ENCODE measurements around the gene FUCA1. TPM values are rescaled to one million over a fixed set of nuclear protein-coding genes. Genes with fewer than 3 reads are reported as not detected.
A peak's percentile ranks its signal among the peaks of the same experiment; 100 is the strongest.
"Not testable (repeated sequence)": the region's sequence is repeated elsewhere in the genome, so short reads cannot be mapped to it uniquely, and the experiment has no call there.

Gene FUCA1
- total RNA-seq, 1 experiment from 2014 or later = 39.2 TPM

- DNase-seq (ENCODE audit: low spot score) = peak; percentile 41
Measured at GRCh38 chr1:23838401-23838866, 29.7 kb downstream of the FUCA1 start.

- DNase-seq (ENCODE audit: low spot score) = no peak
Measured at GRCh38 chr1:23837908-23838307, 30.2 kb downstream of the FUCA1 start.

DNA sequence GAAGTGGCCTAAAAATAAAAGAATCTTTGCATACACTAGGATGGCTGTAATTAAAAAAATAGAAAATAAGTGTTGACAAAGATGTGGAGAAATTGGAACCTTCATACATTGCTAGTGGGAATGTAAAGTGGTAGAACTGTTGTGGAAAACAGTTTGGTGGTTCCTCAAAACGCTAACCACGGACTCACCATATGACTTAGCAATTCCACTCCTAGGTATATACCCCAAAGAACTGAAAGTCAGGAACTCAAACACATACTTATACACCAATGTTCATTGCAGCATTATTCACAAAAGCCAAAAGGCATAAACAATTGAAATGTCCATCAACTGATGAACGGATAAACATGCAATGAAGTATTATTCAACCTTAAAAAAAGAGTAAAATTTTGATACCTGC is 32.1 kb downstream of the FUCA1 start:
- no peak for DNase-seq (ENCODE audit: low spot score)

- DNase-seq (ENCODE audit: low spot score) = not testable (repeated sequence)
Measured at GRCh38 chr1:23834156-23834555, 33.9 kb downstream of the FUCA1 start.

DNA sequence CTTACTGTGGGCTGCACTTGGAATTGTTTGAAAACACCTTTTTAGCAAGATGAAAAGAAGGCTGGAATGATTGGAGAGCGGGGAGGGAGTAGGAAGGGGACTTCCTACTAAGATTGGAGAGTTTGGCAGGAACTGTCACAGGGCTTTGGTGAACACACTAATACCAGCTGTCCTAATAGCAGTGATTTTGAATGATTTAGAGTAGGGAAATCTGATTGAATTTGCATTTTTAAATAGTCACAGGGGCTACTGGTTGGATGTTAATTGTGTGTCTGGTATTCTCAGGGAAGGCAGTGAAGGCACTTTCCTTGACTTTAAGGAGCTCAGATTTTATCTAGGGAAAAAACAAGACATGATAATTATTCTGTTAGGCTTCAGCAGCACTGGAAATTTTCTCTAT is 40.4 kb downstream of the FUCA1 start:
- no peak for DNase-seq (ENCODE audit: low spot score)

- not testable (repeated sequence) for DNase-seq (ENCODE audit: low spot score)
Measured at GRCh38 chr1:23826590-23826989, 41.5 kb downstream of the FUCA1 start.

- DNase-seq (ENCODE audit: low spot score) = no peak
Measured at GRCh38 chr1:23825762-23826522, 42.1 kb downstream of the FUCA1 start.

GRCh38 chr1:23825076-23825761 is 42.9 kb downstream of the FUCA1 start, which contains the start of gene HMGCL:
Gene HMGCL (minus strand): TSS chr1:23825429. CDS start chr1:23825415, 14 bp downstream.
- peak; percentile 86 for DNase-seq (ENCODE audit: low spot score)

DNA sequence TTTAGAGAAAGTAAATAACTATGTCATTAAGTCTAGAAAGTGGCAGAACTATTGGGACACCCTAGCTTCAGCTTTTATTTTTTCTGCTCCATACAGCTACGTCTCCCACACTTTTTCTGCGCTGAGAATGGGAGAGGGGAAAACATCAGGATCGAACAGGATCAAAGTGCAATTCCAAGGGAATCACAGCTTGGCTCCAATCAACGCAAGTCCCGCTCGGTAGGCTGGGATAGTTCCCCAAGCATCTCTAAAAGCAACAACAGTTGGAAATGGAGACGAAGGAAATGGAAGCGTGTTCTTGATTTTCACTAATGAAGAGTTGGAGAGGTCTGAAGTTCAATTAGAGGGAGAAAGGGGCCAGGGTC is 43.4 kb downstream of the FUCA1 start:
- no peak for DNase-seq (ENCODE audit: low spot score)

DNA sequence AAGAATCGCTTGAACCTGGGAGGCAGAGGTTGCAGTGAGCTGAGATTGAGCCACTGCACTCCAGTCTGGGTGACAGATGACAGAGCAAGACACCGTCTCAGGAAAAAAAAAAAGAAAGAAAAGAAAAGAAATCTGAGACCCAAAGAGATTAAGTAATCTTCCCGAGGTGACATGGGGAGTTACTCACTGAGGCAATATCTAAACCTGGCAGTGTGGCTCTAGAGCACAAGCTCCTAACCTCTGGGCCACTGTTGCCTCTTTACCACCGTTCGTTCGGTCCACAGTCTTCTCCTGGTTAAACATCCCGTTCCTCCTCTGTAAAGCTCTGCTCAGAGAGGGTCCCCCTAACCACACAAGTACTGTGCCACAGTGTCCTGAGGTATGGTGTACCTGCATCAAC is 44.3 kb downstream of the FUCA1 start:
- no peak for DNase-seq (ENCODE audit: low spot score)

GRCh38 chr1:23817633-23818032 is 50.5 kb downstream of the FUCA1 start:
- no peak for DNase-seq (ENCODE audit: low spot score)

GRCh38 chr1:23816906-23817305 is 51.2 kb downstream of the FUCA1 start:
- no peak for DNase-seq (ENCODE audit: low spot score)

DNA sequence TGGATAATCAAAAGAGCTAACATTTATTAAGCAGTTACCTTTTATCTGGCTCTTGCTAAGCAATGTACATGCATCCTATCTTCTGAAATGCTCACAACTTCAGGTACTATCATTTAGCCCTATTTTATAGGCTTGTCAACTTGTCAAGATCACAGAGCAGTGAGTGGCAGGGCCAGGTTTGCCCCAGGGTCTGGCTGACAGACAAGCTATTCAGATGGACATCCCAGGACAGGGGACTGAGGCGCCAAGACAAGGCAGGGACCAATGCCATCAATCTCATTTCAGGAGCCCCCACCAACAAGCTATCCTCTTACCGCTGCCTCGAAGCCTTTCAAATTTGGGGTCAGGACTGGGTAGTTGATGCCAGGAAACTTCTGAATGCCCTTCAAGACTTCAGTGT is 51.7 kb downstream of the FUCA1 start:
- DNase-seq (ENCODE audit: low spot score) = no peak

DNA sequence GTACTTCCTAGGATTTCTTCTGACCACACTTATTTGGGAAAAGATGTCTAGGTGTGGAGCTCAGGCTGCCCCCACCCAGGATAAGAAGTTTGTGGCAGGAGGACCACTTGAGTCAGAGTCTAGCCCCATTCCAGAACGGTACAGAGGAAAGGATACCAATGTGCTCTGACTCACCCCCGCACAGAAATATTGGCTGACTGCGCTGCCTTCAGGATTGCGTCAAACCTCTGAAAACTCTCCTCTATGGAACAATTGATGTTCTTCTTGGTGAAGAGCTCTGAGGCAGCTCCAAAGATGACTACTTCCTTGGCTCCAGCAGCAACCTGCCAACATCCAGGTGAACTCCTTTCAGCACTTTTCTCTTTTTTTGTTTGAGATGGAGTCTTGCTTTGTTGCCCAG is 54.1 kb downstream of the FUCA1 start:
- DNase-seq (ENCODE audit: low spot score) = no peak

- DNase-seq (ENCODE audit: low spot score) = peak; percentile 58
Measured at GRCh38 chr1:23810818-23811540, 57.1 kb downstream of the FUCA1 start.

DNA sequence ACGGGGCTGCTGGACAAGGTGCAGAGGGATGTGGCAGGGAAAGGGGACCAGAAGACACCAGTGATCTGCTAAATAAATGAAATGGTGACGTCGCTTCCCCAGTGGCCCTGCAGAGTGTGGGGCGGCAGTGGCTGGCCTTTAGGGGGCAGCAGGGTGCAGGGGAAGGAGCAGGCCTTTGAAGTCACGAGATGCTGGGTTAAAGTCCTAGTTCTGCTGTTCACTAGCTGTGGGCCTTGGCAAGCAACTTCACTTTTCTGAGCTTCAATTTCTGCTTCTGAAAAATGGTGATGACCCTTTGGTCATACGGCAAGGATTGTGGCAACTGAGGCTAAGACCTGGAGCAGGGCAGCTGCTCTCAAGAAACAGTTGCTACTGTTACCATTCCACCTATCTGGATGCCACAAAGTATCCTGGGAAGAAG is 58.3 kb downstream of the FUCA1 start:
- DNase-seq (ENCODE audit: low spot score) = peak; percentile 70

- peak; percentile 36 for DNase-seq (ENCODE audit: low spot score)
Measured at GRCh38 chr1:23807453-23807852, 60.6 kb downstream of the FUCA1 start.

GRCh38 chr1:23806280-23806679 is 61.8 kb downstream of the FUCA1 start:
- DNase-seq (ENCODE audit: low spot score) = no peak

- DNase-seq (ENCODE audit: low spot score) = no peak
Measured at GRCh38 chr1:23805025-23805424, 63.1 kb downstream of the FUCA1 start.

GRCh38 chr1:23804183-23804835 is 63.8 kb downstream of the FUCA1 start:
- DNase-seq (ENCODE audit: low spot score) = no peak

- DNase-seq (ENCODE audit: low spot score) = no peak
Measured at GRCh38 chr1:23803674-23804073, 64.4 kb downstream of the FUCA1 start.
